HG03066 (cell line): Measurements from ENCODE around the gene PLEK2.
"Not testable (repeated sequence)": the region's sequence is repeated elsewhere in the genome, so short reads cannot be mapped to it uniquely, and the experiment has no call there.

Source experiments
- ATAC-seq: cut with Tn5 transposase; IDR thresholded peaks from one replicate; pipeline ENCODE4 v1.9.1; 2021; ENCODE audit warnings: low read depth; ENCODE audit not compliant: unreplicated experiment

The PLEK2 gene

DNA sequence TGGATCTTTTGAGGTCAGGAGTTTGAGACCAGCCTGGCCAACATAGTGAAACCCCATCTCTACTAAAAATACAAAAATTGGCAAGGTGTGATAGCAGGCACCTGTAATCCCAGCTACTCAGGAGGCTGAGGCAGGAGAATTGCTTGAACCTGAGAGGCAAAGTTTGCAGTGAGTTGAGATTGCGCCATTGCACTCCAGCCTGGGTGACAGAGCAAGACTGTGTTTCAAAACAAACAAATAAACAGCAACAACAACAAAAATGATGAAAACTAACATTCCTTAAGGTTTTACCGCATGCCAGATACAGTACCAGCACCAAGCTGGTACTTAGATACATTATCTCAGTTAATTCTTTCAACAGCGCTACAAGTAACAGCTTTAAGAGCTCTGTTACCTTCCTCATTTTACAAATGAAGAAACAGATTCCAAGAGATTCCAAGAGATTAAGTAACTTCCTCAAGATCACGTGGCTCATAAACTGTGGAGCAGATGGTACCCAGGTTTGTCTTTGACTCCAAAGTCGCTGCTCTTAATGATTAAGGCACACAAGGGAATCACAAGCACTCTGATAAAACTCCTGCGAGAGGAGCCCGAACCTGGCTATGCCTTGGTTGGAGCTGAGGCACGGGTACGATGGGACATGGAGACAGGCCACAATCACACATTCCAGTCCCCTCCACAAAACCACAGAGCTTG lies 17.7 kb upstream of the PLEK2 start:
- ATAC-seq, result no peak

DNA sequence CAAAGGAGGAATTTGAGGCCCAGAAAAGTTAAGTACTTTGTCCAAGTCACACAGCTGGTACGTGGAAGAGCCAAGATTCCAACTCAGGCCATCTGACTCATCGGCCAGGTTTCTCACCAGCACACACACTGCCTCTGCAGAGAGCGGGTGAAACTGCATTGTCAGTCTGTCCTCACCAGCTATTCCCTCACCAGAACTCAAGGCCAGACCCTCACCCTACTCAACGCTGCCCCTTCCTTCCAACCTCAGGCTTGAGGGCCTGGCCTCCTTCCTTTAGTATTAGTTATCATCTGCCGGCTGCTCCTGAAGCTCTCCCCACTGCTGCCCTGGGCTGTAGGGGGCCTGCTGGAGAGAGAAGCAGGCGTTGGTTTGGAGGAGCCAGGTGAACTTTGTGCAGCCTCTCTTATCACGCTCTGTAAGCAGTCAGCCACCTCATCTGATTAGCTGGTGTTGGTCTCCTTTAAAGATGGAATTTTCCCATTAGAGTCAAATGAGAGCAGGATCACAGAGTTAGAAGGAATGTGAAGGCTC lies 16.6 kb upstream of the PLEK2 start:
- ATAC-seq, result no peak

DNA sequence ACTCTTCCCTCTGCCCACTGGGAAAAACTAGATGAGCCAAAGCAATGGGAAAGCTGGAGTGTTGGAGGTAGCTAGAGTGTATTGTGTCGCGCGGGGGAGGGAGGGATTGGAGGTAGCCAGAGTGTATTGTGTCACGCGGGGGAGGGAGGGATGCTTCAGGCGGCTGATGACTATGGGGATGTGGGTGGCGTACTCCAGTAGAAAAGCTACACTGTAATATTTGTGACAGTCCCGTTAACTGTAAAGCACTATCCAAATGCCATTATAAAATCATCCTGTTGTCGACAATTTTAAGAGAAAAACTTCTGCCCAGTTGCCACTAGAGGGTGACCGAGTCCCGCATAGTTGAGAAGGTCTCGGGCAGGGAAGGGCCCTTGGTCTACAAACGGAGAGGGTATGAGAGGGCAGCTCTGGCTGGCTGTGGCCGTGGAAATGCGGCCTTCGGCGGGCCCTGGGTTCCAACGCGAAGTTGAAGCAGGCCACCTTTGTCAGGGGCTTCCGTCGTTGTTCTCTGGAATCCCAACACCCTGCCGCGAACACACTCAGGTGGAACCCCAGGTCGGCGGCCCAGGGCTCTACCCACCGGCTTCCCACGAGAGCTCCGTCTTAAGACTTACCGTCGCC lies 15.1 kb upstream of the PLEK2 start:
- no peak for ATAC-seq

DNA sequence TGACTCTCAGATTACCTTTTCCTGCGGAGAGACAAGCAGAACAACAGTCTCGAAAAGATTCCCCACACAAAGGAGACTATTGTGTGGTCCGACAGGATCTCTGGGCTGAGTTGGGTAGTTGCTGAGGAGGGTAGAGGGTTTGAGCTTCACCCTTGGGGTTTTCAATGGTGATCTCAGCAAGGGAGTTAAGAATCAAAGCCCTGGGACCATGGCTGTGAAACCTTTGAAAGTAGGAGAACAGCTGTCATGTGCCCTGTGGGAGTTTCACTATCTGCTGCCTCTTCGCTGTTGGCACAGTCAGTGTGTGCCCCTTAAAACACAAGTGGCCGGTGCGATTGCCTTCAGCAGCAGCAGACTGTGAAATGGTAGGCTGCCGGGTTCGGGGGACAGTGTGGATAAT lies 14.2 kb upstream of the PLEK2 start:
- ATAC-seq, result no peak

DNA sequence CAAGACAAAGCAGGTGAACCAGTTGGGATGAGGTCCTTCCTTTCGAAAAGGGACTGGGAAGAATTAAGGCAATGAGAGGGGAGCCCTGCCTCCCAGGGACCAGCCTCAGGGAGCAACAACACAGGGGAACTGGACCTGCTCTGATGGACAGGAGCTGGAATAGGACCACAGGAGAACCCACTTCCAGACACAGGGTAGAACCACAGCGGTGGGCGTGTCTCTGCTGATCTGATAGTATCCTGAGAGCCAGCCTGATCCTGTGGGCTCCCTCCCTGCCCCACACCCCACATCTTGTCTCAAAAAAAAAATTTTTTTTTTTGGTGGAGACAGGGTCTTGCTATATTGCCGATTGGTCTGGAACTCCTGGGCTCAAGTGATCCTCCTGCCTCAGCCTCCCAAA lies 13.6 kb upstream of the PLEK2 start:
- no peak for ATAC-seq

GRCh38 chr14:67424539-67424938 lies 12.6 kb upstream of the PLEK2 start:
- ATAC-seq, result no peak

DNA sequence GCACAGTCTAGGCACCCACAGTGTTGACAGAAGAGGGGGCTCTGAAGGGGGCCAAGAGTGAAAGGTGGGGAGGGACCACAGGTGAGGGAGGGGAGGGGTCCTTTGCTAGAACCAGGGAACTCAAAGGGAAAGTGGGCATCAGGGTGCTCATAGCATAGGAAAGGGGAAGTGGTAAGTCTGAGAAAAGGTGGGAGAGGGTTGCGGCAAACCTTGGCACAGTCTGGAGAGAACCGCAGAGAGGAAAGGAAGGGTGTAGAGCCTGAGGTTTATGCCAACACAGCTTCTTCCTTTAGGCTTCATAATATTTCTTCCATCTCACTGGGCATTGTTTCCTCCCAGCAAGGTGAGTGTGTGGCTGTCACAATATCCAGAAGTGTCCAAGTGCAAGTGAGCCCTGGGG lies 11.5 kb upstream of the PLEK2 start:
- ATAC-seq, result no peak

GRCh38 chr14:67421356-67422224 lies 9.6 kb upstream of the PLEK2 start:
- ATAC-seq, result no peak

- ATAC-seq, result no peak
Observed at GRCh38 chr14:67420102-67420739, 8.3 kb upstream of the PLEK2 start.

GRCh38 chr14:67418401-67419191 lies 6.6 kb upstream of the PLEK2 start:
- ATAC-seq, result no peak

GRCh38 chr14:67417633-67418032 lies 5.7 kb upstream of the PLEK2 start:
- ATAC-seq, result no peak

DNA sequence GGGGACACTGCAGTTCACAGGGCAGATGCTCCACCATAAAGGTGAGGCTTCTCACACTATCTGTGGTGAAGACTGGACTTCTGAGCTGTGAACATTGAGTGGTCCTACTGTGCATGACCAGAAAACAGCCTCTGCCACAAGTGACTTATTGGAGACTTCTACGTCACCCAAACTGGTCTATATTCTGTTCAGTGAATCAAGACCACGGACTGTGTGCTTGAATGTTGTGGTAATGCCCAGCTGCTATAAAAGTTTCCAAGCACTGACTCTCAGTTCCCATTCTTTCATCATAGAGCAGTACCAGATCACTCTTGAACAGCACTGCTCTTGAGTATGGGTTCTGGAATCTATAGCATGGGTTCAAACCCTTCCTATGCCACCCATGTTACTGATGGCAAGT lies 4.8 kb upstream of the PLEK2 start:
- no peak for ATAC-seq

- no peak for ATAC-seq
Observed at GRCh38 chr14:67416085-67416484, 4.1 kb upstream of the PLEK2 start.

DNA sequence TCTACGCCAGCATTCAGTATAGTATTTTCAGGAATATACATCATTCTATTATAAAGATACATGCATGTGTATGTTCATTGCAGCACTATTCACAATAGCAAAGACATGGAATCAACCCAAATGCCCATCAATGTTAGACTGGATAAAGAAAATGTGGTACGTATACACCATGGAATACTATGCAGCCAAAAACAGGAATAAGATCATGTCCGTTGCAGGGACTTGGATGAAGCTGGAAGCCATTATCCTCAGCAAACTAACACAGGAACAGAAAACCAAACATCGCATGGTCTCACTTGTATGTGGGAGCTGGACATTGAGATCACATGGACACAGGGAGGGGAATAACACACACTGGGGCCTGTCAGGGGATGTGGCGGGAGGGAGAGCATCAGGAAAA lies 3.6 kb upstream of the PLEK2 start:
- not testable (repeated sequence) for ATAC-seq

GRCh38 chr14:67413806-67414769 lies 2.1 kb upstream of the PLEK2 start:
- no peak for ATAC-seq

- no peak for ATAC-seq
Observed at GRCh38 chr14:67411370-67411769, 595 bp downstream of the PLEK2 start.

GRCh38 chr14:67410313-67410712 lies 1.7 kb downstream of the PLEK2 start:
- no peak for ATAC-seq

- no peak for ATAC-seq
Observed at GRCh38 chr14:67409461-67409860, 2.5 kb downstream of the PLEK2 start.
